Left renal pelvis (tissue), 4 donors: ENCODE measurements around the gene VPS16. TPM values are rescaled to one million over a fixed set of nuclear protein-coding genes. Genes with fewer than 3 reads are reported as not detected.

Experiments used
- DNase-seq, 4 donors: peaks; one replicate each; pipeline ENCODE4 v3.0.0-alpha.2; 2013; ENCODE audit warnings: low read depth in 4 of 4, low spot score in 3 of 4
- polyA plus RNA-seq, 4 donors: library from polyadenylated mRNA; unstranded; fragments of 120-200 nt; gene quantifications; one replicate each; pipeline ENCODE4 v1.2.1, GENCODE V29; 2013; ENCODE audit not compliant: insufficient read length in 4 of 4

VPS16 gene
- polyA plus RNA-seq, result 10 to 100 TPM; 30.2 to 41.0 (median 37.3) TPM

GRCh38 chr20:2840138-2840966 lies at the start of gene VPS16, which contains the start of gene PCED1A:
VPS16 (plus strand) TSS chr20:2840745; CDS start chr20:2840775, 30 bp downstream.
PCED1A (minus strand) TSS chr20:2840655; CDS start chr20:2839912, 743 bp downstream.
- DNase-seq, result peak in 3 of 4 donors; percentile 77 to 81 (median 80)

- DNase-seq, result no peak
Observed at GRCh38 chr20:2793471-2793870, 47.1 kb upstream of the VPS16 start.

- no peak for DNase-seq
Observed at GRCh38 chr20:2794202-2794748, 46.3 kb upstream of the VPS16 start.

- no peak for DNase-seq
Observed at GRCh38 chr20:2794866-2795447, 45.6 kb upstream of the VPS16 start.

GRCh38 chr20:2795451-2795850 lies 45.1 kb upstream of the VPS16 start:
- no peak for DNase-seq

- no peak for DNase-seq
Observed at GRCh38 chr20:2796011-2796660, 44.4 kb upstream of the VPS16 start.

- DNase-seq, result no peak
Observed at GRCh38 chr20:2797136-2797983, 43.2 kb upstream of the VPS16 start.

GRCh38 chr20:2798095-2798805 lies 42.3 kb upstream of the VPS16 start:
- DNase-seq, result no peak

- DNase-seq, result no peak
Observed at GRCh38 chr20:2798814-2799213, 41.7 kb upstream of the VPS16 start.

GRCh38 chr20:2799271-2799670 lies 41.3 kb upstream of the VPS16 start:
- DNase-seq, result no peak

- no peak for DNase-seq
Observed at GRCh38 chr20:2799688-2800520, 40.6 kb upstream of the VPS16 start.

GRCh38 chr20:2800521-2801285 lies 39.8 kb upstream of the VPS16 start, which contains the start of gene CPXM1:
CPXM1 (minus strand) TSS chr20:2800627; CDS start chr20:2800572, 55 bp downstream.
- no peak for DNase-seq

GRCh38 chr20:2801286-2801728 lies 39.2 kb upstream of the VPS16 start:
- DNase-seq, result no peak

- DNase-seq, result no peak
Observed at GRCh38 chr20:2804041-2804828, 36.3 kb upstream of the VPS16 start.

- no peak for DNase-seq
Observed at GRCh38 chr20:2804852-2805688, 35.5 kb upstream of the VPS16 start.

- DNase-seq, result no peak
Observed at GRCh38 chr20:2805689-2806350, 34.7 kb upstream of the VPS16 start.
